ENCODE results near the gene TSPAN15.

TSPAN15 gene

DNA sequence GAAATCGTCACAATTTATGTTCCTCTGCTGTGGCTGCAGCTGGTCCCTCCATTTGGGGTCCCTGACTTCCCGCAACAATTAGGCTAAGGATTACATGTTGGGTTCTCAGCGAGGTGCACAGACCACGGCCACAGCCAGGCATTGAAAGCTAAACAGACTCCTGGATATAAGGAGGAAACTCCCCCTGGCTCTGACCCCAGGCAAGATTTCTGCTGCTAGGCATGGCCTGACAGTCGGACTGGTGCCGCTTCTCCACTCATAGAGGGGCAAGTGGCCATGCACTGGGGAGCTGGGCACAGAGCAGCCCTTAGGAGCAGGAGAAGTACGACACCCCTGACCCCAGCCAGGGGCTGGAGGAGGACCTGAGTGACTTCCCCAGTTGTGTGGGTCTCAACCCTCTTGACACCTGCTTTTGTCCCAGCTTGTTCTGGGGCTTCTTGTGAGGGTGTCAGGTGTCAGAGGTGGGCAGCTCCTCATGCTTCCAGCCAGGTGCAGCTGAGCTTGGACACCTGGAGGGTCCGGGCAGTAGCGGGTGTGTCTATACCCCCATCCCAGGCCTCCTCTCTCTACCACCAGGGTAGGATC is 38.3 kb downstream of the TSPAN15 start:
- DNase-seq, result no peak

DNA sequence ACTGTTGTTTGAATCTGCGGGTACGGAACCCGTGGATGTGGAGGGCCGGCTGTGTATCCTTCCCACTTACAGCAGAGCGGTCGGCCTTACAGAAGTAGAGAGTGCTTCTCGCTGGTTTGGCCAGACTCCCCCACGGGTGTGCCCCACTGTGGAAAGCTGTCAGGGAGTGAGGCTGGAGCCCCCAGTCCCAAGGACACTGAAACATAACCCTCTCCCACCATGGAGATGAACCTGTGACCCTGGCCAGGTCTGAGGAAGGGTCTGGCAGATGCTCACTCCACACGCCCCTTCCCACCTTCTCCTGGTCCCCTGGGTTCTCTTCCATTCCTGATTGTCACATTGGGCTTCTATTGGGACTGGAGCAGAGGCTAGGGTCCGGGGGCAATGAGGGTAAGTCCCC is 39.6 kb downstream of the TSPAN15 start:
- no peak for DNase-seq

DNA sequence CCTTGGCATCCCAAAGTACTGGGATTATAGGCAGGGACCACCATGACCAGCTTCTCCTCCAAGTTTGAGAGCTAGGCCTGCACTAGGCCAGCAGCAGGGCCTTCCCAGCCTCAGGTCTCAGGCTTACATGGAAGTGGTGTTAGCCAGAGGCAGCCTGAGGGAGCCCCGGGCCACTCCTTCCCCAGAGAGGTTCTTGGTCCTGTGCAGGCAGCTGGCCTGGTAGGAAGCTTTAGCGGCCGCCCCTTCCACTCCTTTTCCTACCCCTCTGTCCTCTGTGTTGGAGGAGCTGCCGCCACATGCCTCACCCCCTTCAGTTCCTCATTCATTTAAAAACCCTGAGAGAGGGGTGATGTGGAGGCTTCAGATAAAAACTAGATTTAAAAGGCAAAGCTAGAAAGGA is 40.3 kb downstream of the TSPAN15 start:
- no peak for DNase-seq

DNA sequence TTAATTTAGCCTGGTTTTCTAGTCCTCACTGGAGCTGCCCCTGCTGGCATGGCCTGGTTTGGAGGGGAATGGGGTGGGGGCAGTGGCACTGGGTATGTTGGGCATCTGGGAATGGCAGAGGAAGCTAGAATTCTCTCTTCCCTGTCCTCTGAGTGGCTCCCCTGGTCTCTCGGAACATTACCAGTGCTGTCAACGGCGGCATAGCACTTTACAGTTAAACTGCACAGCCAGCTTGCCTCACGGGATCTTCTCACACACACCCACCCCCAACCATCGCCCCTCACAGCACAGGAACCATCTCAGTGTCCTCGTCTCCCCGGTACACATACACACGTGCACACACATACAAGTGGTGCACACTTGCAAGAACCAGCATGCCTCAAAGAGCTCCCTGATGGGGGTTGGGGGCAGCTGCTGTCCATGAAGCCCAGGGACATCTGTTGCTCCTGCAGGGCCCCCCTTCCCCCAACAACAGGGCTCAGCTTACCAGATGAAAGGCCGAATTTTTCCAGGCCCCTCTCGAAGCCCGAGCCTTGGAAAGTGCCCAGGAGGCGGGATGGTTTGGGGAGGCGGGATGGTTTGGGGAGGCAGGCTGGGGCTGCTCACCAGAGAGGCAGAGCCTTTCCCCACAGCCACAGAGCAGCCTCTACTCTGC is 41.0 kb downstream of the TSPAN15 start:
- peak; percentile 47 for DNase-seq

DNA sequence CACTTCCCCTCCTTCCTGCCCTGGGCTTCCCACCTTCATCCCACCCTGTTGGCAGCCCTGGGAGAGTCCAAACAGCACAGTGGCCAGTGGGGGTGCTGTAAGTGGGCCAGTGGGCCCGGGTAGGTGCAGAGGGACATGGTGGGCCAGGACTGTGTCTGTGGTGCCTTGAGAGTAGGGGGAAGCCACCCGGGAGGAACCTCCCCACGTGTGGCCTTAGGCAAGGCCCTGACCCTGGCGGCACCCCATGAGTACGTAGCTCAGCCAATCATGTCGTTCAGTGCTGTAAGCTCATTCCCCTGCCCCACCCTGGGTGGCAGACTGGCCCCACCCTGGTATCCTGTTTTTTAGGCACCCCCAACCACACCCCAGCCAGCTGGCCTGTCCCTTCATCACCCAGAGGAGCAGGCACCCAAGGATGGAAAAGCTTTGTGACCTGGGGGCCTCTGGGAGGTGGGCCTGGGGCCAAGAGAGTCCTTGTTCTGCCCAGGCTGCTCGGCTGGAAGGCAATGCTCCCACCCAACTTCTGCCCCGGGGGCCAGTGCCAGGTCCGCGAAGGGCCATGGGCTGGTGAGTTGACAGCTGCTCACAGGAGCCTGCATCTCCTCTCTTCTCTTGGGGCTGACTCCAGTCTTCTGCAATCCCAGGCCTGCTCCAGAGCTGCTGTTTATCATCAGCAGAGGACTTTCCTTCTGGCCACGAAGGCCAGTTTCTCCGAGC is 41.6 kb downstream of the TSPAN15 start:
- no peak for DNase-seq

DNA sequence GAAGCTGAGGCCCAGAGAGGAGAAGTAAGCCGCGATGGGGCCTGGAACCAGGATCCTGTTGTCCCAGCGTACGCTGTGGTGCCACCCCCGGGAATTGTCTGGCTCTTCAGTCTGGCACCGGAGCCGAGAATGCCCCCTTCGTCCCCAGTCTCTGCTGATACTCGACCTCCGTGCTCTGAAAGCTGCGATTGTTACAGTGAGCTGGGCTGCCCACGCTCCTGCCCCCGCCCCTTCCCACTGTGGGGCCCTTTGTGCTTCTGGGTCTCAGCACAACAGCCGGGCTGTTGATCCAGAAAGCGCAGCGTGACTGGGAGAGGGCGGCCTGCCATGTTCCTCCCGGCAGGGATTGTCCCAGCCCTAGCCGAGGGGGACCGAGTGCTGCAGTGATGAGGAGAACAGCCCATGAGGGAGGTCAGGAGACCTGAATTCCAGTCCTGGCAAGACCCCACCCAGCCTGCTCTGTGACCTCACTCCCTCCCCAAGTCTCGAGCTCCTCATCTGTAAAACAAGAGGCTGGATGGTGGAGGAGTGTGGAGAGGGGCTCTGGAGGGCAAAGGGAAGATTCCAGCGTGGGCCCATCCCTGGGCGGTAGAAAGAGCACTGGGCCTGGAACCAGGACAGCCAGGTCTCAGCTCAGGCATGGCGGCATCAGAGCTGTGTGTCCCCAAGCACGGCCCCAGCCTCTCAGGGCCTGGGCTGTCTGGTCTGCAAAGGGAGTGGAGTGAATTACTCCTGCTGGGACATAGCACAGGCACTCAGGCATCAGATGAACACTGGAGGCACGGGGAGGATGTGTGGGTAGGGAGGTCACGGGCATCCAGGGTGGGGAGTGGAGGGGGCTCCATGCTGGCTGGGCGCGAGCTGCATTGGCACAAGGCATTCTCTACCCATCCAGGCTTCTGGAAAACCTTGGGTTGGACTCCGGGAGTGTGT is 43.6 kb downstream of the TSPAN15 start:
- DNase-seq, result peak; percentile 67

DNA sequence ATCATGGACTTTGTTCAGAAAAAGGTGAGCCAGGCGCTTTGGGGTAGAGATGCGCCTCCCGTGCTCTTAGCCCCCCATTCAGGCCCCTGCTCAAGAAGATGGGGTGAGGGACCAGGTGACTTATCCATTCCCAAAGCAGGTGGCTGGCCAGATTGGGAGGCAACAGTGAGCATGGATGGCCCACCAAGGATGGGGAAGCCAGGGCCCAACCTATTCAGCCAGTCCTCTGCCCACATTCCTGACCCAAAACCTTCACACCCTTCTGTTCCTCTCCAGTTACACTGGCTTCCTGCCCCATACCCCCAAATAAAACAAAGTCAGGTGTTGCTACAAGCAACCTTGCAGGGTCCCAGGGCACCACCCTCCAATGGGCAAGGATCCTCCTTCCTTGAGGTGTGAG is 44.4 kb downstream of the TSPAN15 start:
- no peak for DNase-seq

DNA sequence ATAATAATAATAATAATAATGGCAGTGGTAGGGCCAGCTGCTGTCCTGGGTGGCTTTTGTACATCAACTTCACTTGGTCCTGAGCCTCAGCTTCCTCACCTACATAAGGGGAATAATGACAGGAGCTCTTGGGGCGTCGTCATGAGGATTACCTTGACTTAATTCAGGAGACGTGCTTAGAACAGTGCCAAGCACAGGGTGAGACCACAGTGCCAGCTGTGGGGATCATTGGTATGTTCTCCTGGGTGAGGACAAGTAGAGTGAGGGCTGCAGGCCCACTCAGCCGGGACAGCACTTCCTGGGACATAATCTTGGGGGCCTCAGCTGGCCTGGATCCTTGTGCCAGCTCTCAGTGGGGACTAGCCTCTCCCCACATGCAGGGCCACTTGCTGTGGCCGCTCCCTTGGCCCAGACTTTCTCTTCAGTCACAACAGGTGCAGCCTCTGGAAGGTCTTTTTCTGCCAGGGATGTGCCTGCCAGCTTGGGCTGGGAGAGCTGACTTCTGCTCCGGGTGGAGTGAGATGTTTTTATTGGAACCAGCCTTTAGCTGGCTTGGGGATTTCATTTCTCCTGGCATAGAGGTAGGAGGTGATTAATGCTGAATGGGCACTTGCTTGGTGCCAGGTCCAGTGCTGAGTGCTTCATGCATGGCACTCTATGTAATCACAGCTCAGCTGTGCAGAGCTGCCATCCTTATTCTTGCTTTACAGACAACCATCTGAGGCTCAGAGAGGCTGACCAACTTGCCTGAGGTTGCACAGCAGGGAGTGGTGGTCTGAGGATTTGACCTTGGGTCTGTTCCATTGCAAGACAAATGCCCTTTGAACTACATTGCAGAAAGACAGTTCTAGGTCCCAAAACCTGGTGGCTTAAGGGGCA is 45.3 kb downstream of the TSPAN15 start:
- no peak for DNase-seq

DNA sequence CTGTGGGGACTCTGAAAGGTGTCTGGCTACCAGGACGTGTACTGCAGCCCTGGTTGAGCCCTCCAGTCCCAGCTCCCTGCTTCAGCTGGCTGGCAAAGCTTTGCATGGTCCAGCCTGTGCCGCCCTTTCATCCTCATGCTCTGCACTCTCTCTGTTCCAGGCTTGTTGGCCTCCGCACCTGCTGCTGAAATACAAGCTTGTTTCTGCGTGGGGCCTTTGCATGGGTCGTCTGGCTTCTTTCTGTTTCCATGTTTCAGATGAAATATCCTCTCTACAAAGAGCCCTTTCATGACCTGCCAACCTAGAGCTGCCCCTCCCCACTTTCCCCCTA is 45.9 kb downstream of the TSPAN15 start:
- no peak for DNase-seq

DNA sequence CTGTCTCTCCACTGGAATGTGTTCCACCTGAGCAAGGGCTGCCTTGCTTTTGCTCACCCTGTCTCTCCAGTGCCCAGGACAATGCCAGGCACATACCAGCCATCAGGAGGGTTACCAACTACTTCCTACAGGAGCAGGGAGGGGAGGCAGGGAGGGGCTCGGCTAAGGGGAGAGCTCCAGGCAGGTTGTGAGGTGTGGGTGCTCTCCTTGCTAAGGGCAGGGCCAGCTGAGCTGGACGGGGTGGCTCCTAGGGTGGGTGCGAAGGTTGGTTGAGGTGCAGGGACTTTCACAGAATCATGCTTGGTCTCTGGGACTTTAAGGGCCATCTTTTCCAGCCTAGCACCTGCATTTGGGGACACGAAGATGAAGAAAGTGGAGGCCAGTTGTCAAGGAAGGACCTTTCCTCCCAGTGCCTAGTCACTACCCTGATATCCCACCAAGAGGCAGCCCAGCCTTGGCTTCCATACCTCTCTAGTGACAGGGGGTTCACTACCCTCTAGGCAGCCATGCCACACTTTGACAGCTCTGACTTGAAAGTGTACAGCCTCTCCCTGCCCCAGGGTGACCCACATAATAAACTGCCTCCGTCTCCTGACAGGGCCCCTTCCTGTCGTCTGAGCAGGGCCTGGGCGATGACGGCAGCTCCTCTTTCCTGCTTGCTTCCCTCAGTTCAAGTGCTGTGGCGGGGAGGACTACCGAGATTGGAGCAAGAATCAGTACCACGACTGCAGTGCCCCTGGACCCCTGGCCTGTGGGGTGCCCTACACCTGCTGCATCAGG is 46.5 kb downstream of the TSPAN15 start:
- no peak for DNase-seq

DNA sequence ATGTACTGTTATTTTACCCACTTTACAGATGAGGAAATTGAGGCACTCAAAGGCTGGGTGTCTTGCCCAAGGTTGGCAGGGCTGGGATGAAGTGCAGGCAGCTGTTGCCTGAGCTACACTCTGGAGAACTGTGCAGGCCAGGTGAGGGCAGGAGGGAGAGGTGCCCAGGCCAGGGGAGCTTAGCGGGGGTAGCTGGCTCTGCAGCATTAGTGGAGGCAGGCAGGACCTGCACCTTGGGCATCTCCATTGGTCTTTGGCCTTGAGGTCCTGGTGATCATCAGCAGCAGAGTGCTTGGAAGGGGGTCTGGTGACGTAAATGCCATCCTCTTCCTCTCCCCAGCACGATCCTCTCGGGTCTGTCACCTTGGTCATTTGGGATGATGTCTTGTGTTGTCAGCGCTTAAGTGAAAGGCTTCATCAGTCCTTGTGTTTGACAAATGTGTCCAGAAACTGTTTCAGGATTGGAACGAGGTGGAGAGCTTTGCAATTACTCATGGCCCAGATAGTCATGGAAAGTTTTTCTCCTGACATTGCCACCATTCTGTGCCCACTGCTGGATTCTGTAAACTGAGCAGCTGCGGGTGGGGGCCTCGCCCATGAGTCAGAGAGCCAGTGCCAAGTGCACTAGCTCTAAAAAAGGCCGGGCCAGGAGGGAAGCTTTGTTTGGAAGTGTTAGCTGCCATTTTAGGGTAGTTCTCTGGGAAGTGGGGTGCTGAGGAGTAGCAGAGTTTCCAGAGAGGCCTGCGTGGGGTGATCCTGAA is 47.6 kb downstream of the TSPAN15 start:
- DNase-seq, result no peak

DNA sequence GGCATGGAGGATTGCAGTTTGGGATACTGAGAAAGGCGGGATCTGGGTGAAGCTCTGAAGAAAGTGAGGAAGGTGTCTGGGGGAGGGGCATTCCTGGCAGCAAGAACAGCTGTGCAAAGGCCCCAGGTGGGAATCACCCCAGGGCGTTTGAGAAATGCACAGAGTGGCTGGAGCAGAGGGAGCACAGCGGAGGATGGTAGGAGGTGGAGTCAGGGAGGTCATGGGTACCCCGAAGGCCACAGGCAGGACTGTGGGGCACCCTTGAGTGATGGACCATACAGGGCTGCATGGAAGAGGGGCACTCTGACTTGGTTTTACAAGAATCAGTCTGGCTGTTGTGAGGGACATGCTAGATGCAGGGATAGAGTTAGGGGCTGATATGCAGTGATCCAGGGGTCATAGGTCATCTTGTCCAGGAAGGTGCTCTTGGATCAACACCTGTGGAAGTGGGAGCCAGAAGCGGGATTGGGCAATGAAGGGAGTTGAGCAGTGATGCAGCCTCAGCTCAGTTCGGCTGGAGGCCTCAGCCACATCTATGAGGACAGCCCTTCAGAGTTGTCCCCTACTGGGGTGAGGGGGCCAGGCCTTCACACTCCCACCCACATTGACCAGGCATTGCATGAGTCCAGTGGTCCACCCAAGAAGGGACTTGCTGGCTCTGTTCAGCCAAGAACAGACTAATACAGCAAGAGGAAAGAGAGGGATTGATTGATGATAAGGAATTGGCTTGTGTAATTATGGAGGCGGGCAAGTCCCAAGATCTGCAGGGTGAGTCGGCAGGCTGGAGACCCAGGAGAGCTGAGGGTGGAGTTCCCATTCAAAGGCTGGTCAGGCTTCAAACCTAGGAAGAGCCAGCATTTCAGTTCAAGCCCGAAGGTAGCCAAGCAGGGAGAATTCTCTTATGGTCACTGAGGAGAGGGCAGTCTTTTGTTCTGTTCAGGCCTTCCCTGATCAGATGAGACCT is 48.7 kb downstream of the TSPAN15 start:
- no peak for DNase-seq

DNA sequence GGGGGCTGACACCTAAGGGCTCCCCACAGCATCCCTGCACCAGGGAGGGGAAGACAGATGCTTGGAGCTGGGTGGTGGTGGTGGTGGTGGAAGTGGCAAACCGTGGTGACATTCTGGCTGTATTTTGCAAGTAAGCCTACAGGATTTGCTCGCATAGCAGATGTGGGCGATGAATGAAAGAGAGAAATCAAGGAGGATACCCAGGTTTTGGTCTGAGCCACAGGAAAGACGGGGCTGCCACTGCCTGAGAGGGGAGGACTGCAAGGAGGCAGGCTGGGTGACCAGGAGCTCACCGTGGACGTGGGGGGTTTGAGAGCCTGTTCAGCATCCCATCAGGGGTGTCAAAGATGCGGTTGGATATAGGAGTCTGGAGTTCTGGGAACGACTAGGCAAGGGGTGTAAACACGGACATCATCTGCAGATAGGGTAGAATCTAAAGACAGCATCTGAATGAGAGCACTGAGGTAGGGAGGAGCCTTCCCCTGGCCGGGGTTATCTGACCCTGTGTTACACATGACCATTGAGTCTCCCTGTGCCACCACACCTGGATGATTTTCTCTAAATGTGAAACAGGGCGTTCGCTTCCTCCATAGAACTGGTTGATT is 49.7 kb downstream of the TSPAN15 start:
- no peak for DNase-seq

DNA sequence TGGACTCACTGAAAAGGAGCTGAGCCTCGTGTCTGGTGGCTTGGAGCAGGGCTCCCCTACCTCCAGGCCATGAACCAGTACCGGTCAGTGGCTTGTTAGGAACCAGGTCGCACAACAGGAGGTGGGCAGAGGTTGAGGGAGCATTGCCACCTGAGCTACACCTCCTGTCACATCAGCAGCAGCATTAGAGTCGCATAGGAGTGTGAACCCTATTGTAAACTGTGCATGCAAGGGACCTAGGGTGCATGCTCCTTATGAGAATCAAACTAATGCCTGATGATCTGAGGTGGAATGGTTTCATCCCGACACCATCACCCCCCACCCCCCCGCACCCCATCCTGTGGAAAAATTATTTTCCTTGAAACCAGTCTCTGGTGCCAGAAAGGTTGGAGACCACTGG is 50.4 kb downstream of the TSPAN15 start:
- no peak for DNase-seq

DNA sequence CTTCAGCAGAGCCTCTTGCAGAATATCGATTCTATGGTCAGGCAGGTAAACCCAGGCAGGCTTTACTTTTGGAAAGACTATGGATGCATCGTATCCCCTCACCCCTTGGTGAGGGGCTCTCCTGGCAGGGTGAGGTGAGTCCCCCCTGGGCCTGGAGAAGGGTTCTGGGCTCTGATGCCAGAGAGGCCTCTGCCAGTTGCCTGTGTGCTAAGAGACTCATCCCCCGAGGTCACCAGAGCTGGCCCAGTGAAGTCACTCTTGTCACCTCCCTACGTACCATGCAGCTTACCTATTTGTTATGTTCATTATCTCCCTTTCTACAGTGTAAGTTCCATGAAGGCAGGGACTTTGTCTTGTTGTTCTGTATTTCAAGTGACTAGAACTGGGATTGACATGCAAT is 51.3 kb downstream of the TSPAN15 start:
- DNase-seq, result no peak

DNA sequence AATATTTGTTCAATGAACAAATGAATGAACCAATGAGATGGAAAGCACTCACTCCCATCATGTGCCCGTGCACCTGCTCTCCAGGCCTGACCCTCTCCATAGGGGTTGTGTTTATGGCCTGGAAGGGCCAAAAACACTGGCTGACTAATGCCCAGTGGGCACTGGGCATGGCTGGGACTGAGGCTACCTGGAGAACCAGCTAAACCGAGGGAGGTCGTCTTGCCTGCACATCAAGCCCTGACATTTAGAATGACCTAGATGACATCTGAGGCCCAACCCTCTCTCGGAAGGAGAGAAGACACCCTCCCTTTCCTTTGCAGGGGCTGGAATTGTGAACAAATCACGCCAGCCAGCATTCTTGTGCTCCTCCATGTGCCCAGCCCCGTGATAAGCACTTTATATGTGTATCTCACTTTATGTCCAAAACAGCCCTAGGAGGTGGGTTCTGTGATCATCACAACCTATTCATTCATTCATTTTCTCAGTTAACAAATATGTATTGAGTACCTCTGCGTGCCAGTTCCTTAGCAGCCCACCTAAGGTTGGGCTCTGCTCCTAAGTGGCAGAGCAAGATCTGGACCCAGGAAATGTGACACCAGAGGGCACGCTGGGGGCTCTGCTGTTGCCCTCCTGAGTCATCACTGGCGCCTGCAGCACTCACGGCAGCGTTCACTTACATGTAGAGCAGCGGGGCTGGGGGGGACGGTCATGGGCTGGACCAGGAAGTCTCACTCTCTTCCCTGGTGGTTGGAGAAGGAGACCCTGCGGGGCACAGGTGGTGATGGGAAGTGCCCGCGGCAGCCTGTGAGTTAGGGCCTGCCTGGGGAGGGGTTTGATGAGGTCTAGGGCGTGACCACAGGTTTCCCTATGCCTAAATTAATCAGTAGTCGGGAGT is 52.0 kb downstream of the TSPAN15 start:
- no peak for DNase-seq

DNA sequence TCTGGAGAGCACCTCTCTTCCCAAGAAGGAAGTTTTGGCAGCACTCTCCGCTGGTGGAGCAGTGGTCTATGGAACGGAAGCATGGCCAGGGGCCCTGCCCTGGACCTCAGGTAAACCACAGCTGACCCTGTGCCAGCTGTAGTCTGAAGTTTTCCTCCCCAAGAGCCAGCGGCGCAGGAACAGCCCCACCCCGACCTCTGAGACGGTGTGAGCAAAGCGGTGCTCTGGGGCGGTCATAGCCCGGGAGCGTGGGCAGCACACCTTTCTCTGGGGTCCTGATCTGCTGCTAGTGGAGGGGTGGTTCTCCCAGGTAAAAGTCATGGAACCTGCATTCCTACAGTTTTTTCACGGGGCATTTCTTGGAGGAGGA is 52.6 kb downstream of the TSPAN15 start:
- DNase-seq, result no peak

DNA sequence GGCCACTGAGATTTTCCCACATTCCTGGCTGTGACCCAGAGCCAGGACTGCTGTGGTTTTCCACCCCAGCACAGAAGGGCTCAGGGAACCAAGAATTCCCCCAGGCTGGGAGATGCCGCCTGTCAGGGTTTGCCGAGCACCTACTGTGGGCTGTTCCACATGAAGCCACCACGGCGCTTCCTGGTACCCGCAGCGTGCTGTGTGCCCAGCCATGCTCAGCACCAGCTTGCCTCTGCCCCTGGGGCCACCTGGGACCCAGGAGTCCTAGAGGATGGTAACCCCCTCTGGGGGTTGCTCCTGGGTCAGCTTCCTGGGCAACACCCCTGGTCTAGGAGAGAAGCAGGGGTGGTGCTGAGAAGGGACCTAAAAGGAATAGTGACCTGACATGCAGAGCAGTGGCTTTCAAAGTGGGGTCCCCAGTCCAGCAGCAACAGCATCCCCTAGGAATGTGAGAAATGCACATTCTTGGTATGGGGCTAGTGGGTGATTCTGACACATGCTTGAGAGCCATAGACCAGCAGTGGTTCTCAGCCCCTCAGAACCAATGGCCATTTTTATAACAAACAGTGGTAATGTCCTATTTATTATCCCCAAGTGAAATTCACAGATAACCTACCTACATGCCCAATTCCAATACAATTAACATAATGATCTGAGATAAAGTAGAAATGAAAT is 53.4 kb downstream of the TSPAN15 start:
- DNase-seq, result no peak
